Activated T-helper 2 cell treated with anti-CD3 and anti-CD28 coated beads, Interferon-gamma antibody, Interleukin-2, Interleukin-4, amounts not matched to agents 10 μg/mL and 5 μg/mL and 100 μg/mL, durations not matched to agents 14 hours and 24 hours and 36 hours (primary cell): ENCODE results near the gene ETNPPL. TPM values are rescaled to one million over a fixed set of nuclear protein-coding genes. Genes with fewer than 3 reads are reported as not detected.
"Not testable (repeated sequence)": the region's sequence is repeated elsewhere in the genome, so short reads cannot be mapped to it uniquely, and the experiment has no call there.

ENCODE experiments used
- DNase-seq: peaks from one replicate; pipeline ENCODE4 v3.0.0; 2021; ENCODE audit warnings: low spot score
- H3K27ac Mint-ChIP-seq: one replicate; pipeline ENCODE4 v1.8.0; 2021; ENCODE audit warnings: mixed read lengths
- H3K27me3 Mint-ChIP-seq: one replicate; pipeline ENCODE4 v1.8.0; 2021; ENCODE audit warnings: low read depth, mixed read lengths
- H3K36me3 Mint-ChIP-seq: one replicate; pipeline ENCODE4 v1.8.0; 2021; ENCODE audit warnings: low read depth, mixed read lengths
- H3K4me1 Mint-ChIP-seq: one replicate; pipeline ENCODE4 v1.8.0; 2021; ENCODE audit warnings: low read depth, mixed read lengths
- H3K4me3 Mint-ChIP-seq: one replicate; pipeline ENCODE4 v1.8.0; 2021; ENCODE audit warnings: low read depth, mild to moderate bottlenecking, moderate library complexity, mixed read lengths
- H3K9me3 Mint-ChIP-seq: one replicate; pipeline ENCODE4 v1.8.0; 2021; ENCODE audit warnings: mixed read lengths
- intact Hi-C: fragments of 100-400 bp; cut with micrococcal nuclease; formaldehyde crosslinking; loops from one replicate; pipeline ENCODE4 v1.15.1; 2023
- total RNA-seq: library from RNA; stranded (reverse); gene quantifications from 2 replicates; pipeline ENCODE4 v1.2.3, GENCODE V29; 2022

The ETNPPL gene
- total RNA-seq, 1 donor from 2014 or later, result not detected

DNA sequence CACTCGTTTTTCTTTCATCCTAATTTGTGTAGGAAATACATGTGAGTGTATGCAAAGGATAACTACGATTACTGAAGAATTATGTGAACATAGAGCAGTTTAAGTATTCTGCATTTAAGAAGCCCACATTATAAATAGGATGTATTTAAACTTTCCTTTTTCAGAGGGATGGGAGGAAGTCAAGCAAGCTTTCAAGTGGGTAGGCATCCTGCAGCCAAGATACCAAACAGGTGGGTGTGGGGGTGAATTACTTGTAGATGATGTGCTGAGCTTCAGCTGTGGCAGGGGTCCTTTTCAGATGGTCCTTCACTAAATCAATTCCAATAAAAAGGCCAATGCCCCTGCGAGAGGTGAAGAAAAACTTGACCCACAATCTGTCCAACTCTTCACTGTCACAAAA lies 16.3 kb downstream of the ETNPPL start:
- H3K4me3 Mint-ChIP-seq, result no peak overlapping the region

DNA sequence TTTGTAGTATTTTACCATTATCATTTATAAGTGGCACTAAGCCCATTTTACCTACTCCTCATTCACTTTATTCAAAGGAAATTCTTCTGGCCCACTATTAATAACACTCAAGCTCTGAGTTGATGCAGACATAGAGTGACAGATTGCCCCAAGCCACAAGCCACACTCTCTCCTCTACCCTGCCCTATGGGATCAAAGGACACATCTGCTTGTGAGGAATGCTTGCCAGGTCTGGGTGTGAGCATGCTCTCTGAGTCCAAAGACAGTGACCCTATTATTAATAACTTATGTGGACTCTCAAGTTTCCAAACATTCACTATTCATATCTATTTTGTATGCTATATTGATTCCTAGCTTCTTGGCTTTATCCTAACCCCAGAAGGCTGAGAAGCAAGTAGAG lies 18.5 kb downstream of the ETNPPL start:
- Mint-ChIP-seq H3K27ac (no peak overlapping the region), H3K9me3 (no peaks in the 10 kb centered on the region), H3K27me3 (peaks cover 16% of the 10 kb centered on the region), H3K36me3 (no peaks in the 10 kb centered on the region), H3K4me1 (no peaks in the 10 kb centered on the region), H3K4me3 (no peak overlapping the region)
- intact Hi-C loops, result no loop called here
- no peak for DNase-seq

More for the DNA sequence above, 16.3 kb downstream of the ETNPPL start:
- no peaks in the 10 kb centered on the region for H3K4me1 Mint-ChIP-seq
- DNase-seq, result no peak
- intact Hi-C loops, result no loop called here
- H3K9me3 Mint-ChIP-seq, result no peaks in the 10 kb centered on the region
- peaks cover 24% of the 10 kb centered on the region for H3K27me3 Mint-ChIP-seq
- no peaks in the 10 kb centered on the region for H3K36me3 Mint-ChIP-seq
- H3K27ac Mint-ChIP-seq, result no peak overlapping the region

DNA sequence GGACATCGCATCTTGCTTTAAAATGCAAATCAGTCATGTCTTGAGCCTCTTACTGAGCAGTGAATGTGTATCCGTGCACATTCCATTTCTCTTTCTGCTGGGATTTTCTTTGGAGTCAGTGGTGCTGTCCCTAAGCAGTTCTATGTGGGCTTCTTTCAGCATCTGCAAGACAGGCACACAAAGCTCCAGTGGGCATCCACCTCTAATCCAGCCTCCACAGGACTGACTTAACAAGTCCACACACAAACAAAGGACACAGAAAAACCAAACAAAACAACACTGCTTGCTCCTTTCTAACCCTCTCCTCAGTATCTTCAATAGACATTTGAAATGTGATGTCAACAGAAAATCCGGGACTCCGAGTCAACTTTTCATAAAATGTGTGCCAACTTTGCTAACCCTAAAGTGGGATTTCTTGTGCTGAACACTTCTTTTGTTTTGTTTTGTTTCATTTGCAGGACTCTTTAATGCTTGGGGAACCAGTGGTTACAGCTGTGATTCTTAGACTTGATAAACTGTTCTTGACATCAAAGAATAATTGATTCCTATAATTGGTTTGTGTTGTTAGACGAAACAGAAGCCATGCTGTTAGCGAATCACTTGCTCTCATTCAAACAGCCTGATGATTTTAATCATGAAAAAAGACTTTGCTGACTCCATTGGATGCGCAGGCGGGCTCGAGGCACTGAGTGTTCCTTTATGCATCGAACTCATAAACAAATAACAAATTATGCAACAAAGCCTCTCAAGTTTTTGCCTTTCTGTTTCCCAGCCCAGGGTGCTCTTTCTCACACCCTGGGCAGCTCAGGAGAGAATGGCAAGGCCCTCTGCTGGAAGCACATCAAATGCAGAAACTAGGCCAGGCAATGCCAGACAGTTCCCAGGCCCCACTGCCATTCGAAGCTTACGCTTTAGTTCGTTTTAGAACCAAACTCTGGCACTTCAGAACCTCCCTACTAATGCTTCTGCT lies 20.1 kb downstream of the ETNPPL start:
- Mint-ChIP-seq H3K27ac (no peak overlapping the region), H3K4me3 (no peak overlapping the region), H3K36me3 (no peaks in the 10 kb centered on the region), H3K27me3 (peaks cover 22% of the 10 kb centered on the region), H3K9me3 (no peaks in the 10 kb centered on the region), H3K4me1 (no peaks in the 10 kb centered on the region)
- DNase-seq, result no peak
- intact Hi-C loops, result no loop called here

DNA sequence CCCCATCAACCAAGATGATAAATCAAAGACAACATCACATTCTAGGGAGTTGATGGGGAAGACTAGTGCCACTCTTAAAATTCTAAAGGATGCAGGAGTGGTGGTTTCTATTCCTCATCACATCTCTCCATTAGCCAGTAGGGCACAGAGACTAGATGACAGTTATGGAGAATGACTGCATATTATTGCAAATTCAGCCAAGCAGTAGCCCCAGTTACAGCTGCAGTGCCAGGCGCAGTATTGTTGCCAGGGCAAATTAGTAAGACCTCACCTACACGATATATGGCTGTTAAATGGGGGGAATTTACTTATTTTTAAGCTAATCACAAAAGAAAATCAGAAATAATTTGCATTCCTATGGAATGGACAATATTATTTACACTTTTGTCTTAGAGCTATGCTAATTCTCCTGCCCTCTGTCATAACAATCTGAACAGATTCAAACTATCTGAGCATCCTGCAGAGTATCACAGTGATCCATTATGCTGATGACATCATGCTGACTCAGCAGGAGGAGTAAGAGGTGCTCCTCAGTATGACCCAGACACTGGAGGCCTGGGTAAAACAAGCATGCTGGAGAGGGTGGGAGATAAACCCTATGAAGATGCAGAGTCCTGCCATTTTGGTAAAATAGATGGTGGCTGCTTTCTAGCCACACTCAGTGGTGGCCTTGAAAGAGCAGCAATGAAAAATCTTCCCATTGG lies 24.7 kb downstream of the ETNPPL start:
- intact Hi-C loops, result no loop called here
- no peaks in the 10 kb centered on the region for H3K4me1 Mint-ChIP-seq
- no peaks in the 10 kb centered on the region for H3K9me3 Mint-ChIP-seq
- H3K27ac Mint-ChIP-seq, result no peak overlapping the region
- DNase-seq, result no peak
- peaks cover 30% of the 10 kb centered on the region for H3K27me3 Mint-ChIP-seq
- H3K4me3 Mint-ChIP-seq, result no peak overlapping the region
- no peaks in the 10 kb centered on the region for H3K36me3 Mint-ChIP-seq

DNA sequence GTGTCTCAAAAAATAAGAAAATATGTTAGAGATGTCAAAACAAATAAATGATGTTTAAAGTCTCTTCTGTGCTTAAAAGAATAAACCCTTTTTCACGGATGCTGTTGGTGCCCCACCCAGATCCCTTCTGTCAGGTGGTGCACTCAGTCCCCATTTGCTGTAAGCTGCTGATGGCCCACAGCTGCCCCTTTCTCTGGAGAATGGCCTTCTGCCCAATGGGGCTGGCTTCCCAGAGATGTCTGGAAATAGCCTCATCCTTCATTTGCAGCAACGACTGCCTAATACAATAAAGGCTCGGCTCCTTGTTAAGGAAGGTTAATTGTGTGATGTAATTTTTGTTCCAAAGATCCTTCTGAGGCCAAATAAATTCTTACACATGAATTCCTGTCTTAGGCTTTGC lies 31.8 kb downstream of the ETNPPL start:
- no peaks in the 10 kb centered on the region for H3K36me3 Mint-ChIP-seq
- H3K4me3 Mint-ChIP-seq, result no peak overlapping the region
- intact Hi-C loops, result no loop called here
- DNase-seq, result no peak
- H3K27ac Mint-ChIP-seq, result no peak overlapping the region
- peaks cover 9% of the 10 kb centered on the region for H3K9me3 Mint-ChIP-seq
- H3K4me1 Mint-ChIP-seq, result no peaks in the 10 kb centered on the region
- H3K27me3 Mint-ChIP-seq, result peaks cover 7% of the 10 kb centered on the region

DNA sequence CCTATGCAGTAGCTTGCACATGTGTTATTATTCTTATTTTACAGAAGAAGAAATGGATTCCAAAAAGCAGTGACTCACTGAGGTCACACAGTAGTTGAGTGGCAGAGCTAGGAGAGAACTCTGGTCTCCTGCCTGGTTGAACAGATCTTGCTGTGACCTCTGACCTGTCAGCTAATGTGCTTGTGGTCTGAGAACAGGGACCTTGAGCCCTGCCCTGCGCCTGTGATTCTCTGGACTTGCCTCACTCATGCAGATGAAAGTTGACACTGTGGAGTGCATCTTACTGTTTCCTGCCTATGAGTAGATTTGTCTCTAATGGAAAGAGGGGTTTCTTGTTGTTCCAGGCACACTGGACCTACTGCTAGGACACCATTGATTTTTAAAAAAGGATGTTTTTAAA lies 32.3 kb downstream of the ETNPPL start:
- DNase-seq, result no peak
- Mint-ChIP-seq H3K4me1 (no peaks in the 10 kb centered on the region), H3K9me3 (peaks cover 12% of the 10 kb centered on the region), H3K27ac (no peak overlapping the region), H3K27me3 (peaks cover 7% of the 10 kb centered on the region), H3K36me3 (no peaks in the 10 kb centered on the region), H3K4me3 (no peak overlapping the region)
- intact Hi-C loops, result no loop called here

DNA sequence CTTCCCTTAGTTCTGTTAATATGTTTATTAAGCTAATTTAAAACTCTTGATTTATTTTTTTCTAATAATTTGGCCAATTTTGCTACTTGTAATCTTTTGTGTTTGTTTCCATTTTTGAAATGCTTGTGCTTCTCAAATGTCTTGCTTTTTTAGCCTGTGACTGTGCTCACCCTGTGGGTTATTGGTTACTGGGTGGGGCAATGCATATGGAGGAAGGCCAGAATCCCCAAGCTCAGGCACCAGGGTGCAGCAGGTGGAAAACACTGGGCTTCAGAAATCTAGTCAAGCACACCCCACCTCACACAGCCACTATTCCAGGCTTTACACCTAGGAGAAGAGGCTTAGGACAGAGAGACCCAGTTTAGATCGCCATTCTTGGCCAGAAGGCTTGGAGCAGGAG lies 33.1 kb downstream of the ETNPPL start:
- DNase-seq, result no peak
- Mint-ChIP-seq H3K27ac (no peak overlapping the region), H3K9me3 (peaks cover 18% of the 10 kb centered on the region), H3K4me1 (no peaks in the 10 kb centered on the region), H3K27me3 (peaks cover 3% of the 10 kb centered on the region), H3K4me3 (no peak overlapping the region), H3K36me3 (no peaks in the 10 kb centered on the region)
- intact Hi-C loops, result no loop called here

DNA sequence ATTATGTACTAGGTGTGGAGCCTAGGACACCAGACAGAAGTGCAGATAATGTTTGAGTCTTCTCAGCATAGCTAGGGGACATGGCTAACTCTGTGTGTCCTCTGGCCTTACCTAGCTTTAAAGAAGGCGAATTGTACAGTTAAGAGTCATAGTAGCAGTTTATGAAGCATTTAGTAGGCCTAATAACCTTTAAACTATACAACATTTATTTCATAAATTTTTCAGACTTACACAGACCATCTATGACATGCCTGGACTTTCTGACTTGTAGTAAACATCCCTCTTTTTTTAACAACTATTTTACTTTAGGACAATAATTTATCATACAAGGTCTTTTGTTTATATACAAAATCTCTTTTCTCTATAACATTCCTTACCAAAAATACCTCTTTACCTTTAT lies 37.4 kb downstream of the ETNPPL start:
- intact Hi-C loops, result no loop called here
- DNase-seq, result no peak
- peaks cover 22% of the 10 kb centered on the region for H3K9me3 Mint-ChIP-seq
- no peaks in the 10 kb centered on the region for H3K4me1 Mint-ChIP-seq
- no peak overlapping the region for H3K27ac Mint-ChIP-seq
- no peak overlapping the region for H3K4me3 Mint-ChIP-seq
- peaks cover 8% of the 10 kb centered on the region for H3K27me3 Mint-ChIP-seq
- no peaks in the 10 kb centered on the region for H3K36me3 Mint-ChIP-seq

DNA sequence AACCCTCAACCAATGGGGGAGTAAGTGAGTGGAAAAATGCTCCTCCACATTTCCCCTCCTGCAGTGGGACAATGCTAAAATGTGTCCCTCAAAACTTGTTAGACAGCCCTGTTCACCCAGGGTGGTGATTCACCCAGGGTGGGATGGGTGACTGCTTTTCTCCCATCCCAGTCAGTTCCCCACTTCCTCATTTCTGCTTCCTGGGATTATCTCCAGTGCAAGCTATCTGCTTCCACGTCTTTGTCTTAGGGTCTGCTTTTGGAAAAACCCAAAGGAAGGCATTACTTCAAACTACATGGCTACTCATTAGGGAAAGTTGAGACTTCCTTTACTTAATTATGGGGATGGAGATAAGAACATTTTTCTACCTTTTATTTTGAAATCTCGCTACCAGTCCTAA lies 45.5 kb downstream of the ETNPPL start:
- no peak overlapping the region for H3K27ac Mint-ChIP-seq
- intact Hi-C loops, result no loop called here
- no peak for DNase-seq
- no peaks in the 10 kb centered on the region for H3K36me3 Mint-ChIP-seq
- H3K9me3 Mint-ChIP-seq, result no peaks in the 10 kb centered on the region
- H3K4me1 Mint-ChIP-seq, result no peaks in the 10 kb centered on the region
- H3K4me3 Mint-ChIP-seq, result no peak overlapping the region
- peaks cover 10% of the 10 kb centered on the region for H3K27me3 Mint-ChIP-seq

DNA sequence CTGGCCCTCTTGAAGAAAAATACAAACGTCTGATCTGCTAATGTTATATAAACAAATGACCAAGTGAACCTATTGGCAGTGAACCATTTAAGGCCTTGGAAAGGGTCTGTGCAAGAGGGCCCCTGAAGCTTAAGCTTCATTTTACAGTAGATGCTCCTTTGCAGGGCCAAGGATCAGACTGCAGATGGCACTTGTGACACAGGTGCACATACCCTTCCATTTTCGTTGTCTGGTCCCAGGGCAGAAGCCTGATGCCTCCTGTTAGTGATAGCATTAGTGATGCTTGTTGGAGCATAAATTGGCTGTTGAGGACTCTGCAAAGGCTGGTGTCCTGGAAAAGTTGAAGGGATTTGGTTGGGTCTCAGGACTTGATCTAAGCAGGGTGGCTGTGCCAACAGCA lies 46.5 kb downstream of the ETNPPL start:
- no peaks in the 10 kb centered on the region for H3K36me3 Mint-ChIP-seq
- no peaks in the 10 kb centered on the region for H3K9me3 Mint-ChIP-seq
- H3K27ac Mint-ChIP-seq, result no peak overlapping the region
- peaks cover 7% of the 10 kb centered on the region for H3K27me3 Mint-ChIP-seq
- no peaks in the 10 kb centered on the region for H3K4me1 Mint-ChIP-seq
- intact Hi-C loops, result no loop called here
- H3K4me3 Mint-ChIP-seq, result no peak overlapping the region
- DNase-seq, result no peak

DNA sequence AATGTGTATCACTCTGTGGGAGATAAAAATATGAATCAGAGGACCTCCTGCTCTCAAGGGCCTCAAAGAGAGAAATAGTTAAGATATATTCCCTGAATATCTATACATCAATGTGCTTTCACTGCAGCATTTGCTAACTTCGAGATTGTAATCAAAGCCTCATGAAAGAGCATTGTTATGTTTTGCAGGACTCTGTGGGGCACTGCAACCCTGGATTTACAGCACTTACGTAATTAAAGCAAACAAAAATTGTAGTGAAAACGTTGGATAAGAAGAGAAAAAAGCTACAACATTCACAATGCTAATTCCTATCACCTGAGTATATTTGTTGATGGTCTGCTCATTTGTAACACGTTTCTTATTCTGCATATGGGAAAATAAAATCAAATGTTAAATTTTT lies 48.0 kb downstream of the ETNPPL start:
- no peak overlapping the region for H3K4me3 Mint-ChIP-seq
- H3K27ac Mint-ChIP-seq, result no peak overlapping the region
- no peak for DNase-seq
- intact Hi-C loops, result no loop called here
- no peaks in the 10 kb centered on the region for H3K27me3 Mint-ChIP-seq
- H3K4me1 Mint-ChIP-seq, result no peaks in the 10 kb centered on the region
- H3K9me3 Mint-ChIP-seq, result no peaks in the 10 kb centered on the region
- no peaks in the 10 kb centered on the region for H3K36me3 Mint-ChIP-seq

DNA sequence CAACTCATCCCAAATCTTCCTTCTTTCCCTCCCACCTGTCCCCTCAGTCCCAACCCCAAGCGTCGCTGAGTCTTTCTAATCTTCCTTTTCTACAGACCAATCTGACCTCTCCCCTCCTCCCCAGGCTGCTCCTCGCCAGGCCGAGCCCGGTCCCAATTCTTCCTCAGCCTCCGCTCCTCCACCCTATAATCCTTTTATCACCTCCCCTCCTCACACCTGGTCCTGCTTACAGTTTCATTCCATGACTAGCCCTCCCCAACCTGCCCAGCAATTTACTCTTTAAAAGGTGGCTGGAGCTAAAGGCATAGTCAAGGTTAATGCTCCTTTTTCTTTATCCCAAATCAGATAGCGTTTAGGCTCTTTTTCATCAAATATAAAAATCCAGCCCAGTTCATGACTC lies 52.3 kb downstream of the ETNPPL start:
- H3K9me3 Mint-ChIP-seq, DNase-seq, H3K4me3 Mint-ChIP-seq, H3K36me3 Mint-ChIP-seq, H3K27me3 Mint-ChIP-seq, H3K27ac Mint-ChIP-seq, H3K4me1 Mint-ChIP-seq, intact Hi-C loops: not testable (repeated sequence)

DNA sequence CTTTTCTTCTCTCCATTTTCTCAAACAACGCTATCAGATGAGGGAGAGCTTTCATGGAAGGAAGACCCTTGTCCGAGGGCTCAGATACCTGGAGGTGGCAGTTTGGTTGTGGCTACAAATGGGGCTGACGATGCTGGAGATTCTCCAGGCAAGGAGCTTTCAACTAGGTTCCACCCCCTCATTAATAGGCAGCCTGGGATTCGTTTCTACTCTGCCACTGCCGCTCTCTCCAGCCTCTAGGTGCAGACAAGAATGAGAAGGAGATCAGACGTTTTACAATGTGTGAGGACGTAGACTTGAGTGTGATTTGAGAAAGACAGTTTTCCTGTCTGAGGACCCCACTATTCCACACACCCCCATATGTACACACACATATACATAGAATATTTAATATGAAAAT lies 53.1 kb downstream of the ETNPPL start:
- Mint-ChIP-seq H3K27me3 (no peaks in the 10 kb centered on the region), H3K27ac (no peak overlapping the region), H3K4me3 (no peak overlapping the region), H3K36me3 (no peaks in the 10 kb centered on the region), H3K9me3 (no peaks in the 10 kb centered on the region), H3K4me1 (no peaks in the 10 kb centered on the region)
- no peak for DNase-seq
- intact Hi-C loops, result no loop called here
